Astrocyte (in vitro differentiated cells and primary cell): ENCODE data around the gene NCOA5.

Experiments
- CTCF ChIP-seq: IDR thresholded peaks from 2 replicates; pipeline ENCODE4 v1.5.1; 2011; ENCODE audit warnings: low read depth, mild to moderate bottlenecking, inconsistent platforms, low read length, moderate library complexity; ENCODE audit not compliant: insufficient read depth
- EZH2 ChIP-seq: IDR thresholded peaks from 2 replicates; pipeline ENCODE4 v1.6.1; 2012; ENCODE audit warnings: mild to moderate bottlenecking, low read length, inconsistent platforms; ENCODE audit not compliant: insufficient read depth

DNA sequence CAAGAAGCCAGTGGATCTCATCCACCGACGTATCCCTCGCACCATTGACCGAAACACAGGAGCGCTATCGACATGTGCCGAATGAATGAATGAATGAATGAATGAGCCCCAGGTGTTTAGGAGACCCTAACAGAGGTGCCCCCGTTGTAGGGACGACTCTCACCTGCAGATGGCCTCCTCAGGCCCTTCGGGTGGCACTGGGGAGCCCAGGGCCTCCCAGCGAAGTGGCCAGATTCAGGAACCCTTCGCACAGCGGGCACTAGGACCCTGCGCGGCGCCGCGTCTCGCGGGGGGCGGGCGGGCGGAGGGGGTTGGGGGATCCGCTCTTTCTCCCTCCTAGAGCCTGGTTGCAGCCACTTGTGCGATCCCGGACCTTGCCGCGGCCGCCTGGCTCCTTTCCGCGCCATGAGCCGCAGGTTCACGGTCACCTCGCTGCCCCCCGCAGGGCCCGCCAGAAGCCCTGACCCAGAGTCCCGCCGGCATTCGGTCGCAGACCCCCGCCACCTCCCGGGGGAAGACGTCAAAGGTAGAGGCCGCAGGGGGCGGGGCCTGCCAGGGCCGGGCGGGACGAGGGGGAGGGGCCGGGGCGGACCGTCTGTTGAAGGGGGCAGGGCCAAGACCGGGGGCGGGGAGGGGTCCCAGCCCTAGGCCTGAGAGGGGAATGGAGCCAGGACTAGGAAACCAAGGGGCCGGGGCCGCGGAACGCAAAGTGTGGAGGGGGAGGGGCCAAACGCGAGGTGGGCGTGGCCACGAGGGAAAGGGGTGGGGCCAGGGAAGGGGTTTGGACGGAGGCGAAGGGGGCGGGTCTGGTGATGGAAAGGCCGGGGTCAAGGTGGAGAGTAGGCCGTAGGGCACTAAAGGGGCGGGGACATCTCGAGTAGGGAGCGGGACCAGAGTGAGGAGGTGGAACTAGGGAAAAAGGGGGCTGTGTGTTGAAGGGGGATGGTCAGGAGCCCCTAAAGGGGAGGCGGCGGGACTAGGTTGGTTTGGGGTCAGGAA, 68.1 kb downstream of the NCOA5 start:
- no peak for TF ChIP-seq CTCF
- no peak for TF ChIP-seq EZH2
